OCI-M2 (cell line): Measurements from ENCODE around the gene RND2.

Source experiments
- DNase-seq: peaks from one replicate; lab custom pipeline; 2025; ENCODE audit not compliant: unreplicated experiment; lab: John Stamatoyannopoulos, UW

RND2 gene

GRCh38 chr17:43006639-43007551 lies 18.1 kb upstream of the RND2 start, which contains the start of gene IFI35:
Gene IFI35 (plus strand): TSS chr17:43006784. CDS start chr17:43006948, 164 bp downstream.
- no peak for DNase-seq

- DNase-seq: no peak
Measured at GRCh38 chr17:43010667-43011308, 14.2 kb upstream of the RND2 start.

- no peak for DNase-seq
Measured at GRCh38 chr17:43011728-43012472, 13.1 kb upstream of the RND2 start.

GRCh38 chr17:43013296-43013695 lies 11.7 kb upstream of the RND2 start:
- DNase-seq: no peak

GRCh38 chr17:43014020-43014648 lies 10.9 kb upstream of the RND2 start:
- DNase-seq: no peak

- DNase-seq: no peak
Measured at GRCh38 chr17:43014649-43015542, 10.1 kb upstream of the RND2 start.

- DNase-seq: no peak
Measured at GRCh38 chr17:43015579-43015978, 9.5 kb upstream of the RND2 start.

GRCh38 chr17:43016216-43016615 lies 8.8 kb upstream of the RND2 start:
- no peak for DNase-seq

- no peak for DNase-seq
Measured at GRCh38 chr17:43018008-43018853, 6.8 kb upstream of the RND2 start.

- no peak for DNase-seq
Measured at GRCh38 chr17:43018932-43019331, 6.1 kb upstream of the RND2 start.

GRCh38 chr17:43019418-43019817 lies 5.6 kb upstream of the RND2 start:
- no peak for DNase-seq

- no peak for DNase-seq
Measured at GRCh38 chr17:43020030-43020621, 4.9 kb upstream of the RND2 start.

- peak; percentile 39 for DNase-seq
Measured at GRCh38 chr17:43020789-43021740, 4.0 kb upstream of the RND2 start.

- DNase-seq: no peak
Measured at GRCh38 chr17:43021741-43022512, 3.1 kb upstream of the RND2 start, which contains the start of gene VAT1. Gene VAT1 (minus strand): TSS chr17:43022385. CDS start chr17:43022322, 63 bp downstream.

- no peak for DNase-seq
Measured at GRCh38 chr17:43025290-43025657, 243 bp downstream of the RND2 start.

GRCh38 chr17:43025766-43026537 lies 921 bp downstream of the RND2 start:
- no peak for DNase-seq
